HuH-7.5 (cell line): Measurements from ENCODE around the gene ADD1.

Experiments
- DNase-seq: peaks from one replicate; pipeline ENCODE4 v3.0.0; 2011; ENCODE audit warnings: low spot score

Gene ADD1

DNA sequence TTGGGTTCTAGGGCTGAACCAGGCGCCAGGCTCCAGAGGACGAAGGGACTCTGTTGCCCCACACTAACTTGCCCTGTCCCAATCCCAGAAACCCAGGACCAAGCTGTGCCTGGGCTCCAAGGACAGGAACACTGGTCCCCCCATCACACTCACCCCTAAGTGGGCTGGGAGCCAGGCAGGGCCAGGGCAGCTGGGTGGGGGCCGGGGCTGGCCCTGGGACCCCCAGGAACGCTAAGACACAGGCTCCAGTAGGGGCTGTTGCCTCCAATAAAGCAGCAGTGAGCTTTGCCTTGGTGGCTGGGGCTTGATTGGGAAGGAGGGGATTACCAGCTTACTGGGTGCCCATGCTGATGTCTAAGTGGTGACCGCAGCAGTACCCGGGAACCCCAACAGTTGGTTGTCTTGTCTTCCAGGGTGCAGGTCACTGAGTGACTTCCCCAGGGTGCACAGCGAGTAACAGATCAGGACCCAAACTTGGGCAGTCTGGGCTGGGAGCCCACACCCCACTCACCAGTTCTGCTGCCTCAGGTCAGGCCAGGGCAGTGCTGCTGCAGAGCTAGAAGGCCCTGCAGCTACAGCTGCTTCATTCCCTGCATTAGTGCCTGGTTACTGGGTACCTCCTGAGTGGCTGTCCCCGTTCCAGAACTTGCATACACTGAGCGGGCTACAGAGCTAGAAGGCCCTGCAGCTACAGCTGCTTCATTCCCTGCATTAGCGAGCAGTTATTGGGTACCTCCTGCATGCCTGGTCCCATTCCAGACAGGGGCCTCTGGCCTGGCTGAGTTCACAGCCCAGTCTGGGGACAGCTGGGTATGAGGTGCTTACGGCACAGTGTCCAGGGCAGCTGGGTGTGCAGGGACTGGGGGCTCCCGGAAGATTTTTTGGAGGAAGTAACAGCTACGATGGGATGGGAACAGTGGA is 9.4 kb upstream of the ADD1 start:
- DNase-seq: no peak

DNA sequence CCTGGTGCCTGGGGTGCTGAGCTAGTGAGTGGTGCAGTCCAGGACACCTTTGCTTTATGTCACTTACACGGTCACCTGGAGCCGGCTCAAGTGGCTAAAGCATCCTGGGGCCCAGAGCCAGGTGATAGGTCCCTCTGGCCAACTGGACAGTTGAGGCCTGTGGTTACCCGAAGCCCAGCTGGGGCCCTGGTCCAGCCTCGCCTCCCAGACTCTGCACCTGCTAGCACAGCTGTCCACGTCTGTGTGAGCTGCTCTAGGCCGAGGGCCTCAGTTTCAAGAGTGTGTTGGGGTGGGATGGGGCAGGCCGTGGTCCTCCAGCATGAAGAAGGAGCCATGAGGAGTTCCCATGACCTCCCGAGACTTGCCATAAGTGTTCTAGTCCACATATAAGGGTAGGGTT is 7.7 kb upstream of the ADD1 start:
- DNase-seq: no peak

DNA sequence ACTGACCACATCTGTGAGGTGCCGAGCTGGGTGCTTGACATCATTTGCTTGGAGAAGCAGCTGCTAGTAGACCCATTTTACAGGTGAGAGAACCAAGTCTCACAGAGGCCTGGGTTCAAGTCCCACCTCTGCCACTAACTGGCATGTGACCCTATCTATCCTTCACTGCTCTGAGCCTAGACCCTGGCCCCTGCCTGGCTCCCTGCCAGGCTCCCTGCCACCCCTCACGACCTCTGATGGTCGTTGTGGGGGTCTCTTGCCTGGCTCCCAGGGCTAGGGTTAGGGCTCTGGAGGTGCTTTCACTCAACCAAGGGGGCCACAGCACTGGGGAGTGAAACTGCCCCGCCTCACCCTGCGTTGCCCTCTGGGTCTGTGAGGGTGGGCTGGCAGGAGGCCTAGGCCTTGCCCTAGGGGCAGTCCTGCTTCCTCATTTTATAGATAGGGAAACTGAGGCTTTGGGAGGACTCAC is 7.2 kb upstream of the ADD1 start:
- DNase-seq: no peak

DNA sequence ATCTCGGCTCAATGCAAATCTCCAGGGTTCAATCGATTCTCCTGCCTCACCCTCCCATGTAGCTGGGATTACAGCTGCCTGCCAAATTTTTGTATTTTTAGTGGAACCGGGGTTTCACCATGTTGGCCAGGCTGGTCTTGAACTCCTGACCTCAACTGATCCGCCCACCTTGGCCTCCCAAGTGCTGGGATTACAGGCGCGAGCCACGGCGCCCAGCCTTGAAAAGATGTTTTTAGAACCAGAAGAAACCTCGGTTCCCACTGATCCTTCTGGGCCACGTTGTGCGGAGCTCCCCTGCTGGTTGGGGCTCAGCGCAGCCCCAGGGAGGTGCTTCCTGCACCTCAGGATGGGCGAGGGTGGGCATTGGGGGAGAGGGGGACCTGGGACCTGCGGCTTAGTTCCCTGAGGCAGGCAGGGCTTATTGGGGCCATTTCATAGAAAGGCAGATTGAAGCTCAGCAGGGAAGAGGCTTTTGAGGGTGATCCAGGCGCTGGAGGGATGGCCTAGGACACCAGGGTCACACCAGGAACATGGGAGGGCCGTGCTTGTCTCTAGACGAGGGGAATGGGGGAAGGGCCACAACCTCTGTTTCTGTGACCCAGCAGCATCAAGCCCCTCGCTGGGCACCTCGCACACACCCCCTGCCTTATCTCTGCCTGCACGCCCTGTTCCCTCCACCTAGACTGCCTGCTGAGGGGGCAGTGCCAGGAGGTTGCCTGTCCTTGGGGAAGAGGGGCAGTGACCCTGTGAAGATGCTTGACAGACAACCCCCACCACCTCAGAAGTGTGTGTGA is 6.3 kb upstream of the ADD1 start:
- no peak for DNase-seq

DNA sequence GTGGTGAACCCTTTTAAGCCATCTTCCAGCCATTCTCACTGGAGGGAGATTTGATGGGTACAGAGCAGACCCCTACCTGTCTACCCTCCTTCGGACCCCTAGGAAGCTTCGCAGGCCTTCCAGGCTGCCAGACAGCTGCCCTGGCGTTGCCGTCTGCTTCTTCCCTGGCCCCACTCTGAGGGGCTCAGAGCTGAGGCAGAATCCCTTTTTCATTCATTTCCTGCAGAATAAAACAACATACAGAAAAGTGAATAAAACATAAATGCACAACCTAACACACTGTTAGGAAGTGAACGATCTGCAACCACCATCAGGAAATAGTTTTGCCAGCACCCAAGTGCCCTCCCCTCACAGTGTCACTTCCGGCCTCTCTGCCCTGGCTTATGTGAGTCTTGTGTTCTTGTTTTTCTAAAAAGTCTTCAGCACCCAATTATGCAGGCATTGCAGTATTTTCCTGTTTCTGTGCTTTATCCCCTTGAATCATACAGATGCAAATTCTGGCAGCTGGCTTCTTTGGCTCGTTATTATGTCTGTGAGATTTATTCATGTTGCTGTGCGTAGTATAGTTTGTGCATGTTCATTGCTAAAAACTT is 5.6 kb upstream of the ADD1 start:
- no peak for DNase-seq

DNA sequence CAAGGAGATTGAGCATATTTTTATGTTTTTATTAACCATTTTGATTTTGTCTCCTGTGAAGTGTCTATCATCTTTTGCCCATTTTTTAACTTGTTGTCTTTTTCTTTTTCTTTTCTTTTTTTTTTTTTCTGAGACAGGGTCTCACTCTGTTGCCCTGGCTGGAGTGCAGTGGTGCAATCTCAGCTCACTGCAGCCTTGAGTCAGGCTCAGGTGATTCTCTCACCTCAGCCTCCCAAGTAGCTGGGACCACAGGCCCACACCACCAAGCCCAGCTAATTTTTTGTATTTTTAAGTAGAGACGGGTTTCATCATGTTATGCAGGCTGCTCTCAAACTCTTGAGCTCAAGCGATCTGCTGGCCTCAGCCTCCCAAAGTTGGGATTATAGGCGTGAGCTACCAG is 4.6 kb upstream of the ADD1 start:
- DNase-seq: no peak

DNA sequence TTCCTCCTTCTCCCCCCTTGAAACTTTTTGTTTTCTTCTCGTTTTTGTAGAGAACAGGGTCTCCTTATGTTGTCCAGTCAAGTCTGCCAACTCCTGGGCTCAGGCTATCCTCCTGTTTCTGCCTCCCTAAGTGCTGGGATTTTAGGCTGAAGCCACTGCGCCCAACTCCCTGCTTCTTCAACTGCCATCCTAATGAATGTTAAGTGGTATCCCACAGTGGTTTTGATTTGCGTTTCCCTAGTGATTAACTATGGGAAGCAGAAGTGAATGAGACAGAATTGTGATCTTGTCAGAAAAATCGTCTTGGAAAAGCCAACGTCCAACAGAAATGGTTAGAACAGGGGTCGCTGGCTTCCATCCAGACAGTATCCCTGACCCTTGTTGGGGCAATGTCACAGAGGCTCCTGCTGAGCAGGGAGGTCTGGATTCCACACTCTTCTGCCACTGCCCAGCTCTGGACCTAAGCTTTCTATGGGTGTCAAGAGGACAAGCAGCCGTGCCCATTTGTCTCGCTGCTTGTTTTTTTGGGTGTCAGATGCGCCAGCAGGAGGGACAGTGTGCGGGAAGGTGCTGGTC is 869 bp upstream of the ADD1 start:
- no peak for DNase-seq

DNA sequence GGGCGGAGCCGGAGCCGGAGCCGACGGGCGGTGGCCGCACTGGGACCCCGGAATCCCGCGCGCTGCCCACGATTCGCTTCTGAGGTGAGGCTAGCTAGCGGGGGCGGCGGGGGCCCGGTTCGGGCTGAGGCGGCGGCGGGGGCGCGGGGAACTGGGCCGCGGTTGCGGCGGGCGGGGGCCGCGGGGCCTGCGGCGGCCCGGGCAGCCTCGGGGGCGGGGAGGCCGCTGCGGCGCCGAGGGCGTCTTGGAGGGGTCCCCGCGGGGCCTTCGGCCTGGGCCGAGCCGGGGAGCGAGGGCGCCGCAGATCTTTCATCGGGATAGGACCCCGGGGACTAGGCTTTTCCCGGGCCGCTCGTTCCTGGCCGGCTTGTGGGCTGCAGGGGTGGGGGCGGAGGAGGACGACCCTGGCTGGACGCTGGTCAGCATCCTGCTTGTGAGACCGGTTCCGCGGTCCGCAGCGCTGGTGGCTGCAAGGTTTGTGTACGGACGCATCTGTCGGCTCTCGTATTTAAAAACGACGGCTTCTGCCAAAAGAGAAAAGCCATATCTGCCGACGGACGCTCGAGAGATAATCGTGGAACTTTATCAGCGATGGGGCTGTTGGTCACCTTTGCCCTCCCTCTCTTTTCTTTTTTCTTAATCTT is 419 bp downstream of the ADD1 start:
- peak; percentile 55 for DNase-seq

DNA sequence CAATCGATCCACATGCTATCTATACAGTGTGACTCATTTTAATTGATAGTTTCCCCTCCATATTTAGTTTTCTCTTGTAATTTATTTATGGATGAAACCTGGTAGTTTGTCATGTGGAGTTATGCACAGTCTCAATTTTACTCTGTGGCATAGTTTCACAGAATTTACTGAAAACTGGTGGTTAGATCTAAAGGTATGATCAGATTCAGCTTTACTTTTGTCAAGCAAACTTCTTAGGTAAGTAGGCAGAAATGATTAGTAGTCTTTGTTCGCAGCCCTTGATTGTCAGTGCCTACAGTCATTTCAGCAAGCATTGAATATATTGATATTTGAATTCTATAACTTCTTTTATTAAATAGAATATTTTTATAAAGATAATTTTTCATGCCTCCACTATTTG is 2.5 kb downstream of the ADD1 start:
- no peak for DNase-seq

DNA sequence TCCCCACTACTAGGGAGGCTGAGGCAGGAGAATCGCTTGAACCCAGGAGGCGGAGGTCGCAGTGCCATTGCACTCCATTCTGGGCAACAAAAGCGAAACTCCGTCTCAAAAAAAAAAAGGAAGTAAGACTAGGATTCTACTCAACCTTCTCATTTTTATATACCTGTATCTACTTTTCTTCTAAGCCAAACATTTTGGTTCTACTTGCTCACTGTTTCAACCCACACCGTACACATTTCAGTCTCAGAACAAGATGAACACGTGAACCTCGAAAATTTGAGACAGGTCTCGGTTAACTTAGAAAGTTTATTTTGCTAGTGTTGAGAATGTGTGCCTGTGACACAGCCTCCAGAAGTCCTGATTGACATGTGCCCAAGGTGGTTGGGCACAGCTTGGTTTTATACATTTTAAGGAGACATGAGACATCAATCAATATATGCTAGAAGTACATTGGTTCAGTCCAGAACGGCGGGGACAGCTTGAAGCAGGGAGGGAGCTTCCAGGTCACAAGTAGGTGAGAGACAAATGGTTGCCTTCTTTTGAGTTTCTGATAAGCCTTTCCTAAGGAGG is 3.7 kb downstream of the ADD1 start:
- no peak for DNase-seq

DNA sequence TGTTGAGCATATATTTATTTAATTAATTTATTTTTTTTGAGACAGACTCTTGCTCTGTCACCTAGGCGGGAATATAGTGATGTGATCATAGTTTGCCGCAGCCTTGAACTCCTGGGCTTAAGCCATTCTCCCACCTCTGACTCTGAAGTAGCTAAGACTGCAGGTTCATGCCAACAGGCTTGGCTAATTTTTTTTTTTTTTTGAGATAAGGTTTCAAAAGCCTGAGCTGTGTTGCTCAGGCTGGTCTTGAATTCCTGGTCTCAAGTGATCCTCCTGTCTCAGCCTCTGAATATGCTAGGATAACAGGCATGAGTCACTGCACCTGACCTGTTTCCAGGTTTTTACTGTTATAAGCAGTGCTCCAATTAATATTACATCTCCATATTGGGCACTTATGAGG is 4.8 kb downstream of the ADD1 start:
- no peak for DNase-seq

DNA sequence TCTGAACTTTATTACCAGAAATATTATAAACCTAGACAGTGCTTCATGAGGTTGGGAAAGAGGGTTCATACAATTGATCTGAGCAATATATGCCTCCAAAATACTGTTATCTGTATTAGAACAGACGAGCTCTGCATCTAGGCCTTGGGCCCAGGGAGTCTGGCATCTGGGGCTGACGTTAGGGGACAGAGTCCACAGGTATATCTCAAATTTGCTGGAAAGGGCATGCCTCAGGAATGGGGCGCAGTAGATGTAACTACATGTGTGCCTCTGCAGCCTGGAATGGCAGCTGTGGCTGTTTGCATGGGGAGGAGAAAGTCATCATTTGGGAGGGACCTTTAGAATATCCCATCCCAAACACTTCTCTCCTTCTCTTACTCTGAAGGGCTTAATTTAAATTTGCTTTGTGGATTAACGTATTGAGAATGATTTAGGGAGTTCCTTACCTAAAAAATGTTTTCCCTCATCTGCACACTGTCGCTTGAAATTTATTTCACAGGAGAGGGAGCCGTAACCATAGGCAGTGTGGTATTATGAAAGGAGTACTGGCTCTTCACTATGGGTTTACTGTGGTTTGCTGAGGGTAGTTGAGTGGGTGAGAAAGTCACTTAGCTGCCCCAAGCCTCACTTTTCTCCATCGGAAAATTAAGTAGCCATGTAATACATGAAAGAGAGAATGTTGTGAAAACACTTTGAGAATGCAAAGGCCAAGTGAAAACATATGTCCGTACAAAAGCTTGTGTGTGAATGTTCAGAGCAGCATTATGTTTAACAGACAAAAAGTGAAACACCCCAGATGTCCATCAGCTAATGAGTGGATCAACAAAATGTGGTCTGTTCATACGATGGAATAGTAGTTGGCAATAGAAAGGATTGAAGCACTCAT is 5.9 kb downstream of the ADD1 start:
- no peak for DNase-seq

DNA sequence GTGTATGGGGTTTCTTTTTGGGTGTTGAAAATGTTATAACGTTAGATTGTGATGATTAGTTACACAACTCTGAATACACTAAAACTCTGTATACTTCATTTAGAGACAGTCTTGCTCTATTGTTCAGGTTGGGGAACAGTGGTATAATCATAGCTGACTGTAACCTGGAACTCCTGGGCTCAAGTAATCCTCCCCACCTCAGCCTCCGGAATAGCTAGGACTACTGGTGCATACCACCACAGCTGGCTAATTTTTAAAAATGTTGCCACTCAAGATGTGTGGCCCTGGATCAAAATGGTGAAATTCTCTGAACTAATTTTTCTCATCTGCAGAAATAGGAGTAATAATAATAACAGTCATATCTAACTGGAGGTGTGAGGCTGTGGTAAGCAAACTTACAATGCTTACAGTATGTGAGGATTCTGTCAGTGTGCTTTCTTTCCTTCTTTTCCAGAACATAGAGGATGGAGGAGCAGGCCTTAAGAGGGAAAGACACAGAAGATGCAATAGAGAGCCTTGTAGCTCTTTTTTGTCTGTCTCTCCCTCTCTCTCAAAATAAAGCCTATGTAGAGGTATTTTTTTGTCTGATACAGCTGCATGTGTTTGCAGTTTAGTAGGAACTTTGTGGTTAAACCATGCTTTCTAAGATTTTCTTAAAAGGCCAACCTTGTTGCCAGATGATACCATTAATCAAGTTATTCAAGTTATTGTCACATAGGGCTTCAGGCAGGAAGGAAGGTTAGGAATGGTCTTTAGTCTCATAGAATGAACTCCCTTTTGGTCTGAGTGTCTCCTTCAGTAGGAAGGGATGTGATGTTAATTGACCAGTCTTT is 7.5 kb downstream of the ADD1 start:
- DNase-seq: no peak

DNA sequence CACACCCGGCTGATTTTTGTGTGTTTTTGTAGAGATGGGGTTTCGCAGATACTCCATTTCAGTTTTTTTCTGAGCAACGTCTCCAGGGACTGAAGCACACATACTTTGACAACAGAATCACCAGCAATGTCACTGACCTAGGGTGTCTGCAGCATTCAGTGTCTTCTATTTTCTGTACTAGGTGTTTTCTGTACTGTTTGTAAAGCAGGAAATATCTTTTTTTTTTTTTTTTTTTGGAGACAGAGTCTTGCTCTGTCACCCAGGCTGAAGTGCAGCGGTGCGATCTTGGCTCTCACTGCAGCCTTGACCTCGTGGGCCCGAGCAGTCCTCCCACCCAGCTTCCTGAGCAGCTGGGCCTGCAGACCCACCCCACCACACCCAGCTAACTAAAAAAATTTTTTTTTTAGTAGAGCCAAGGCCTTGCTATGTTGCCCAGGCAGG is 8.9 kb downstream of the ADD1 start:
- DNase-seq: no peak

DNA sequence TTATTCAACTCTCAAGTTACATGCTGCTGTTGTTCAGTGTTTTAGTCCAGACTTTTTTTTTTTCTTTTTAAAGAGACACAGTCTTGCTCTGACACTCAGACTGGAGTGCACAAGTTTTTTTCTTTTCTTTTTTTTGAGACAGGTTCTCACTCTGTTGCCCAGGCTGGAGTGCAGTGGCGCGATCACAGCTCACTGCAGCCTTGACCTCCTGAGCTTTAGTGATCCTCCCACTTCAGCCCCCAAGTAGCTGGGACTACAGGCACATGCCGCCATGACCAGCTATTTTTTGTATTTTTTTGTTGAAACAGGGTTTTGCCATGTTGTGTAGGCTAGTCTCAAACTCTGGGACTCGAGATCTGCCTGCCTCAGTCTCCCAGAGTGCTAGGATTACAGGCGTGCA is 11.9 kb downstream of the ADD1 start:
- no peak for DNase-seq

DNA sequence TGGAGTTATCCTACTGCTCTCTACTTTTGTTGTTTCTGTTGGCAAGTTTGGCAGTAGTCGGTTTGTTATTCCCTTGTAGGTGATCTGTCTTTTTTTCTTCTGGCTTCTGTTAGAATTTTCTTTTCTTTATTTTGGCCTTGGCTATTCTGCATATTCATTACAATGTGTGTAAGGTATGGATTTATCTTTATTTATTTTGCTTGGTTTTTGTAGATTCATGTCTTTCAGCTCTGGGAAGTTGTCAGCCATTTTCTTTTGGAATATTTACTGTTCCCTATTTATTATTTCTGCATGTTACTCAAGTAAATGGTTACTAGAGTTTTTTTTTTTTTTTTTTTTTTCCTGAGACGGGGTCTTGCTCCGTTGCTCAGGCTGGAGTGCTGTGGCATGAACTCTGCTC is 12.6 kb downstream of the ADD1 start:
- no peak for DNase-seq

DNA sequence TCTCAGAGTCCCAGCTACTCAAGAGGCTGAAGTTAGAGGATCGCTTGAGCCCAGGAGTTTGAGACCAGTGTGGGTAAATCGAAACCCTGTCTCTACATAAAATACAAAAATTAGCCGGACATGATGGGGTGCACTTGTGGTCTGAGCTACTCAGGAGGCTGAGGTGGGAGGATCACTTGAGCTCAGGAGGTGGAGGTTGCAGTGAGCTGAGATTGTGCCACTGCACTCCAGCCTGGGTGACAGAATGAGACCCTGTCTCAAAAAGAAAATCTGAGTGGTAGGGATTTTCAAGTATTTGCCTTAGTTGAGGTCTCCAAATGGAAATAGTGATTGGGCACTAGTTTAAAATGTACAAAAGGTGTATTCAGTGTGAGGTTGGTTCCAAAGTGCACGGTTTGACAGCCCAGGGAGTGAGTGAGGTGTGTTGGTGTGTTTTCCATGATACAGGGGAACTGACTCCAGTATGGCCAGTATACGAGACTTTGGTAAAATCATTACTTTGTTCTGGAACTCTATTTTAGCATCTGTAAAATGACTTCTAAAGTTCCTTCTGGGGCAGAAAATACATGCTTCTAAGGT is 13.8 kb downstream of the ADD1 start:
- DNase-seq: no peak

DNA sequence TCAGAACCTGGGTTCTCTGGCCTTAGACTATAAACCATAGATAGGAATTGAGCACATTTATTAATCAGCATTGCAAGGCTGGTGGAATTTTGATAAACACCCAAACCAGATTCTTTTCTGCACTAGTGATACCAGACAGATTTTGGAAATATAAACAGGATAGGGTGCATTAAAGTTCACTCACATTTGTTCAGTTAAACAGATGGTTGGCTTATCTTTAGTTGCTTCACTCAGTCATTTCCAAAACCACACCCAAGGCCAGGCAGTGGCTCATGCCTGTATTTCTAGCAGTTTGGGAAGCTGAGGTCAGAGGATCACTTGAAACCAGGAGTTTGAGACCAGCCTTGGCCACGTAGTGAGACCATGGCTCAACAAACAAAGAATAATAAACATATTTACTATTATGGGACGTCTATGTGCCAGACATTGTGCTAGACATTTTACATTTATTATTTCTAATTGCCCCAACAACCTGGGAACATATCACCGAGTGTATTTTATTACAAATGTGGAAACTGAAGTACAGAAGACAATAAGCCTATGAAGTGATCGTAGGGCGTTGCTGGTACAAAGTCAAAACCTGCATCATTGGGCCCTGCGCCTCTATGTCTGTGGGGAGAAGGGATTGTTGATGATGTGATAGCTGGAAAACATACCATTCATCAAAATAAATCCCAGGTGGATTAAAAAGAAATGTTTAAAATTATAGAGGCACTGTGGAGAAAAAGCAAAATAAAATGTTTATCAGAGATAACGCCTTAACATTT is 15.0 kb downstream of the ADD1 start:
- no peak for DNase-seq
